Mesendoderm (in vitro differentiated cells): ENCODE measurements around the gene ZSCAN20.

Source experiments
- DNase-seq: peaks from one replicate; pipeline ENCODE4 v3.0.0; 2013
- H2AK5ac ChIP-seq: 2 replicates; pipeline ENCODE4 v1.6.1; 2013; ENCODE audit warnings: low read length, inconsistent platforms
- H2BK120ac ChIP-seq: 2 replicates; pipeline ENCODE4 v1.6.1; 2013; ENCODE audit warnings: low read depth, mild to moderate bottlenecking, low read length, moderate library complexity, mixed read lengths
- H2BK15ac ChIP-seq: replicated peaks from 2 replicates; pipeline ENCODE4 v1.6.1; 2013; ENCODE audit warnings: low read depth, mild to moderate bottlenecking, moderate library complexity
- H2BK5ac ChIP-seq: 2 replicates; pipeline ENCODE4 v1.6.1; 2013; ENCODE audit warnings: low read length, inconsistent platforms
- H3K18ac ChIP-seq: 2 replicates; pipeline ENCODE4 v1.6.1; 2013; ENCODE audit warnings: mild to moderate bottlenecking, low read length, mixed read lengths
- H3K23ac ChIP-seq: one replicate; pipeline ENCODE4 v1.6.1; 2013; ENCODE audit warnings: low read length
- H3K27ac ChIP-seq: 2 replicates; pipeline ENCODE4 v1.5.1; 2013; ENCODE audit warnings: low read depth, mild to moderate bottlenecking, inconsistent platforms, low read length, moderate library complexity
- H3K27me3 ChIP-seq: 2 replicates; pipeline ENCODE4 v1.6.1; 2013; ENCODE audit warnings: low read length, control low read depth, mild to moderate bottlenecking, inconsistent platforms; ENCODE audit not compliant: insufficient read depth, poor library complexity
- H3K36me3 ChIP-seq: 2 replicates; pipeline ENCODE4 v1.6.1; 2013; ENCODE audit warnings: low read length, inconsistent platforms; ENCODE audit not compliant: control insufficient read depth, insufficient read depth
- H3K4ac ChIP-seq: one replicate; pipeline ENCODE4 v1.6.1; 2013; ENCODE audit warnings: low read depth, mild to moderate bottlenecking, low read length, moderate library complexity
- H3K4me1 ChIP-seq: 2 replicates; pipeline ENCODE4 v1.6.1; 2013; ENCODE audit warnings: low read depth, low read length, inconsistent platforms; ENCODE audit not compliant: control insufficient read depth
- H3K4me2 ChIP-seq: 2 replicates; pipeline ENCODE4 v1.6.1; 2013; ENCODE audit warnings: low read length
- H3K4me3 ChIP-seq: 2 replicates; pipeline ENCODE4 v1.5.1; 2013; ENCODE audit warnings: mild to moderate bottlenecking, low read length
- H3K56ac ChIP-seq: one replicate; pipeline ENCODE4 v1.6.1; 2013; ENCODE audit warnings: low read length
- H3K79me1 ChIP-seq: 2 replicates; pipeline ENCODE4 v1.6.1; 2013; ENCODE audit warnings: low read length, inconsistent platforms
- H3K79me2 ChIP-seq: 2 replicates; pipeline ENCODE4 v1.6.1; 2013; ENCODE audit warnings: mild to moderate bottlenecking, low read length; ENCODE audit not compliant: control insufficient read depth, insufficient read depth
- H3K9ac ChIP-seq: 2 replicates; pipeline ENCODE4 v1.6.1; 2013; ENCODE audit warnings: low read length, inconsistent platforms
- H4K5ac ChIP-seq: one replicate; pipeline ENCODE4 v1.6.1; 2013; ENCODE audit warnings: low read length
- H4K8ac ChIP-seq: one replicate; pipeline ENCODE4 v1.6.1; 2013; ENCODE audit warnings: low read depth, mild to moderate bottlenecking, control low read depth, low read length, moderate library complexity
- WGBS: extraction: QIAGEN DNeasy Blood & Tissue Kit; methylation state at CpG from one replicate; pipeline ENCODE4 v1.1.7; 2013; ENCODE audit warnings: low lambda C conversion rate, missing lambda C conversion rate; ENCODE audit not compliant: insufficient coverage; ENCODE audit errors: extremely low coverage; 5-methylcytosine and 5-hydroxymethylcytosine counted together

Gene ZSCAN20

DNA sequence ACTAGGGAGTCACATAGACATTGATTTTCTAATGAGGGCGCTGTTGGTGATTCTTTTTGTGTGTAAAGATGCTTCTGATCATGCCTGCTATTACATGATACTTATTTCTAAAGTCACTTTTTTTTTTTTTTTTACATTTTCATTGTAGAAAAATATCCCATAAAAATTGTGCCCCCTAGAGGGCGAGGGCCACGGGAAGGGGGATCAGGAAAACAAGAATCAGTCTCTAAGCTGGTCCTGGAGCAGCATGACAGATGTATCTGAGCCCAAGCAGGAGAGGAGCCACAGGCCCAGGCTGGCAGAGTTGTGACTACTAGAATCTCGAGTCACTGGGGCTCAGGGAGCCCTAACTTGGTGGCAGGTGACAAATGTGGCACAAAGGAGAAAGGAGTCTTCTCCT, 28.1 kb downstream of the ZSCAN20 start:
- H3K9ac ChIP-seq = no peak overlapping the region
- WGBS = no CpG with 5 or more reads among the region's 4 CpGs
- DNase-seq = peak; percentile 16

DNA sequence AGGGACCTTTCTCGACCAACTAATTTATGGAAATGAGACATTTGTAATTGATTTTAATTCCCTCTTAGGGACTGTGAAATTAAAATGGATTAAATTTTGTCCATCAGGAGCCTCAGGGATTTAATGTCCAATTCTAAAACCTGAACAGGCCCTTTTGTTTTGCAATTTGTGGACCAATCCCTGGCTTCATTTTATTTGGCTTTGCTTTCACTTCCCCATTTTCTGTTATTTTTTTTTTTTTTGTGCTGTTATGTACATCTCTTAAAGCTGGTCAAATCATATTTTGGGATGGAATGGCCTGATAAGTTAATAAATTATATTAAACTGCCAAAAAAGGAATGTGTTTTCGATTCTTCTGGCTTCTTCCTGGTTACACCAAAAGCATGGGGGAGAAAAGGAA, 28.9 kb downstream of the ZSCAN20 start:
- Histone ChIP-seq H2BK15ac (no peak overlapping the region), H3K4ac (no peak overlapping the region), H3K56ac (no peak overlapping the region), H3K4me2 (no peak overlapping the region), H3K4me1 (no peaks in the 10 kb centered on the region), H3K27me3 (no peaks in the 10 kb centered on the region), H3K79me2 (no peaks in the 10 kb centered on the region), H3K4me3 (no peak overlapping the region), H3K27ac (no peak overlapping the region), H3K18ac (no peak overlapping the region), H4K5ac (no peak overlapping the region), H2BK5ac (no peak overlapping the region), H2AK5ac (no peak overlapping the region), H3K79me1 (no peaks in the 10 kb centered on the region), H4K8ac (no peak overlapping the region), H3K36me3 (no peaks in the 10 kb centered on the region), H2BK120ac (no peak overlapping the region), H3K9ac (no peak overlapping the region), H3K23ac (no peak overlapping the region)
- WGBS = no CpG with 5 or more reads among the region's 2 CpGs
- no peak for DNase-seq

More for the DNA sequence above, 28.1 kb downstream of the ZSCAN20 start:
- H3K4me3 ChIP-seq = no peak overlapping the region
- no peaks in the 10 kb centered on the region for H3K79me1 ChIP-seq
- no peak overlapping the region for H2BK120ac ChIP-seq
- H3K23ac ChIP-seq = no peak overlapping the region
- no peak overlapping the region for H2BK5ac ChIP-seq
- H3K4ac ChIP-seq = no peak overlapping the region
- no peak overlapping the region for H3K4me2 ChIP-seq
- H3K18ac ChIP-seq = no peak overlapping the region
- no peak overlapping the region for H3K56ac ChIP-seq
- H3K27ac ChIP-seq = no peak overlapping the region
- no peaks in the 10 kb centered on the region for H3K79me2 ChIP-seq
- H2BK15ac ChIP-seq = no peak overlapping the region
- no peak overlapping the region for H2AK5ac ChIP-seq
- H3K4me1 ChIP-seq = no peaks in the 10 kb centered on the region
- H3K27me3 ChIP-seq = peaks cover 1% of the 10 kb centered on the region
- H3K36me3 ChIP-seq = peaks cover 3% of the 10 kb centered on the region
- no peak overlapping the region for H4K8ac ChIP-seq
- H4K5ac ChIP-seq = no peak overlapping the region

DNA sequence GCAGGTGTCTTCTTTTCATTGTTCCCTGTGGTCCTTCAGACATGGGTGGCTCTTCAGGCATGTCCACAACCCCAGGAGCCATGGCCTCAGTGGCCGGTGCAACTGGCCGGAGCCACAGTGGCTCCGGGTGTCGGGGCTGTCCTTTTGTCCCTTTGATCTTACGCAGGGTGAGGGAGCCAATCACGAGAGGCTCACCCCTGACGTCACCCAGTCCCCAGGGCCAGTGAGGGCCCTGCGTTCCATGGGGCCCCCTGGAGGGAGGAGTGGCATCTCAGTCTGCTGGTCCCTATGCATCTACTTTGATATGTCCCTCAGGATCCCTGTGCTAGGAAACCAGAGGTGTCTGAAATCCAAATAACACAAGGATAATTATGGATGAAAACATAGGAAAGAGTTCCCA, 29.3 kb downstream of the ZSCAN20 start:
- no peak overlapping the region for H3K9ac ChIP-seq
- no peak overlapping the region for H3K4me3 ChIP-seq
- H2AK5ac ChIP-seq = no peak overlapping the region
- WGBS = no CpG with 5 or more reads among the region's 8 CpGs
- H3K27ac ChIP-seq = no peak overlapping the region
- H2BK15ac ChIP-seq = no peak overlapping the region
- H2BK120ac ChIP-seq = no peak overlapping the region
- no peak overlapping the region for H2BK5ac ChIP-seq
- H3K18ac ChIP-seq = no peak overlapping the region
- H4K5ac ChIP-seq = no peak overlapping the region
- no peak overlapping the region for H3K4ac ChIP-seq
- H3K79me2 ChIP-seq = no peaks in the 10 kb centered on the region
- no peak overlapping the region for H3K56ac ChIP-seq
- no peak overlapping the region for H4K8ac ChIP-seq
- H3K23ac ChIP-seq = no peak overlapping the region
- H3K36me3 ChIP-seq = no peaks in the 10 kb centered on the region
- no peaks in the 10 kb centered on the region for H3K4me1 ChIP-seq
- H3K4me2 ChIP-seq = no peak overlapping the region
- no peaks in the 10 kb centered on the region for H3K27me3 ChIP-seq
- no peak for DNase-seq
- no peaks in the 10 kb centered on the region for H3K79me1 ChIP-seq

DNA sequence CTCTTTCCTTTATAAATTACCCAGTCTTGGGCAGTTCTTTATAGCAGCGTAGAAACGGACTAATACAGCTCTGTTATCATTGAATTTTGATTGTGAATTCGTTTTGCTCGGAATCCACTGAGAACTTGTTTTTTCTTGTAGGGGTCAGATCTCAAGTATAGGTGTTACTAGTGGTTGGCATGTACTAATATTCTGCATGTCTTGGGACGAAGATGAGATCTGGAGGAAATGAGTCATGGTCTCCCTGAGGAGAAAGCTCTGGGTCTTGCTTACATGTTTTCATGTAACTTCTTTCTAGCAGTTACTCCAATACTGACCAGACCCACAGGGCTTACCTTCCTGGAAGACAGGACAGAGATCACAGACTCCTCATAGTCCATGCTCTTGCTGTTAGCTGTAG, 30.3 kb downstream of the ZSCAN20 start:
- H3K56ac ChIP-seq = no peak overlapping the region
- no peak overlapping the region for H3K4ac ChIP-seq
- H4K5ac ChIP-seq = no peak overlapping the region
- H3K27ac ChIP-seq = no peak overlapping the region
- H4K8ac ChIP-seq = no peak overlapping the region
- no peaks in the 10 kb centered on the region for H3K27me3 ChIP-seq
- no peak overlapping the region for H3K23ac ChIP-seq
- no peak overlapping the region for H2AK5ac ChIP-seq
- H3K4me2 ChIP-seq = no peak overlapping the region
- WGBS = no CpG with 5 or more reads among the region's 5 CpGs
- no peak overlapping the region for H2BK15ac ChIP-seq
- H2BK5ac ChIP-seq = no peak overlapping the region
- H3K36me3 ChIP-seq = no peaks in the 10 kb centered on the region
- H3K79me1 ChIP-seq = no peaks in the 10 kb centered on the region
- no peaks in the 10 kb centered on the region for H3K79me2 ChIP-seq
- H3K4me3 ChIP-seq = no peak overlapping the region
- H3K4me1 ChIP-seq = no peaks in the 10 kb centered on the region
- no peak for DNase-seq
- H3K9ac ChIP-seq = no peak overlapping the region
- H3K18ac ChIP-seq = no peak overlapping the region
- no peak overlapping the region for H2BK120ac ChIP-seq

DNA sequence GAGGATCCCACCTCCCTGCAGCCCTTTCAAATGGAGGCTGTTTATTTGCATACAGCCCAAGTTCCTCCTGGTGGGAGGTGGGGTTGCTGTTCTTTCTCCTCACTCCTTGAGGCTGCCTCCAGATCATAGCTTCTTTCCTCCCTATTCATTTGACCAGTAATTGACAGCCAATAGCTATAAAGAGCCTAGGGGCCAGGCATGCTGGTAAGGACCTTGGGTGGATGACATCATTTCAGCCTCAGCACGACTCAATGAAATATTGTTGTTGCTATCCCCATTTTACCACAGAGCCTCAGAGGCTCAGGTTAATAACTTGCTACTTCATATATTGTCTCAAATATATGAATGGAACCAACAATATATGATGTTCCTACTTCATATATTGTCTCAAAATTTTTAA, 31.1 kb downstream of the ZSCAN20 start:
- no peak overlapping the region for H2BK5ac ChIP-seq
- H3K27ac ChIP-seq = no peak overlapping the region
- no peak overlapping the region for H2AK5ac ChIP-seq
- H3K36me3 ChIP-seq = no peaks in the 10 kb centered on the region
- H4K5ac ChIP-seq = no peak overlapping the region
- no peak overlapping the region for H3K4me3 ChIP-seq
- no peaks in the 10 kb centered on the region for H3K79me2 ChIP-seq
- no peak overlapping the region for H3K56ac ChIP-seq
- no peaks in the 10 kb centered on the region for H3K4me1 ChIP-seq
- H3K18ac ChIP-seq = no peak overlapping the region
- H3K23ac ChIP-seq = no peak overlapping the region
- H3K4ac ChIP-seq = no peak overlapping the region
- no peaks in the 10 kb centered on the region for H3K79me1 ChIP-seq
- no CpG with 5 or more reads among the region's 1 CpG for WGBS
- no peak for DNase-seq
- no peak overlapping the region for H3K4me2 ChIP-seq
- H4K8ac ChIP-seq = no peak overlapping the region
- H2BK15ac ChIP-seq = no peak overlapping the region
- no peaks in the 10 kb centered on the region for H3K27me3 ChIP-seq
- no peak overlapping the region for H3K9ac ChIP-seq
- no peak overlapping the region for H2BK120ac ChIP-seq

DNA sequence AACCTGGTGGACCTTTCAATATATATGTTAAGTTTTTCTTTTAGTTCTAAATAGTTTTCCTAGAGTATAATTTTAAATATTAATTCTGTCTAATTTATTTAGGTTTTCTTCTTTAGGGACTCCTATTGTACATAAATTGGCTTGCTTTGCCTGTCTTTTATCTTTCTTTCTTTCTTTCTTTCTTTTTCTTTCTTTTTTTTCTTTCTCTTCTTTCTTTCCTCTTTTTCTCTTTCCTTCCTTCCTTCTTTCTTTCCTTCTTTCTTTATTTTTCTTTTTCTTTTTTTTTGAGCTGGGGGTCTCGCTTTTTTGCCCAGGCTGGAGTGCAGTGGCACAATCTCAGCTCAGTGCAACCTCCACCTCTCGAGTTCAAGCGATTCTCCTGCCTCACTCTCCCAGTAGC, 35.2 kb downstream of the ZSCAN20 start:
- Histone ChIP-seq H3K36me3 (no peaks in the 10 kb centered on the region), H3K79me1 (no peaks in the 10 kb centered on the region), H3K9ac (no peak overlapping the region), H3K23ac (no peak overlapping the region), H3K4me1 (no peaks in the 10 kb centered on the region), H4K5ac (no peak overlapping the region), H2AK5ac (no peak overlapping the region), H2BK15ac (no peak overlapping the region), H3K56ac (no peak overlapping the region), H3K4ac (no peak overlapping the region), H3K79me2 (no peaks in the 10 kb centered on the region), H3K4me2 (no peak overlapping the region), H2BK120ac (no peak overlapping the region), H3K4me3 (no peak overlapping the region), H2BK5ac (no peak overlapping the region), H3K18ac (no peak overlapping the region), H4K8ac (no peak overlapping the region), H3K27me3 (no peaks in the 10 kb centered on the region), H3K27ac (no peak overlapping the region)
- no CpG with 5 or more reads among the region's 3 CpGs for WGBS
- DNase-seq = no peak
